ENCODE data around the gene TTLL8. TPM values are rescaled to one million over a fixed set of nuclear protein-coding genes. Genes with fewer than 3 reads are reported as not detected.

Gene TTLL8
- total and polyA plus RNA-seq, 2 donors (not counting 3 experiments of a cell fraction or from before 2014, with no cell fraction given), result not detected

- Histone ChIP-seq H2AFZ (ENCODE audit: low read depth, low read length) (no peak overlapping the region), H3K79me2 (ENCODE audit: control insufficient read depth, insufficient read depth, low read length) (no peaks in the 10 kb centered on the region), H3K4me2 (ENCODE audit: insufficient read depth, low read length) (no peak overlapping the region), H3K4me3 (replicated peaks in 1 of 3; ENCODE audit: insufficient read depth in 1 of 3, low read depth in 1 of 3, low read length in 3 of 3) (no peak overlapping the region), H4K20me1 (replicated peaks; ENCODE audit: control insufficient read depth, extremely low read depth, insufficient read depth, low read length) (no peaks in the 10 kb centered on the region), H3K36me3 (ENCODE audit: control insufficient read depth in 2 of 2, extremely low read depth in 1 of 2, insufficient read depth in 2 of 2, low read length in 2 of 2) (no peaks in the 10 kb centered on the region), H3K9me1 (replicated peaks; ENCODE audit: control insufficient read depth, extremely low read depth, insufficient read depth, low read length) (no peaks in the 10 kb centered on the region), H3K4me1 (ENCODE audit: control insufficient read depth, extremely low read depth, insufficient read depth, low read length) (no peaks in the 10 kb centered on the region), H3K9ac (replicated peaks; ENCODE audit: extremely low read depth, insufficient read depth, low read length) (no peak overlapping the region), H3K9me3 (replicated peaks; ENCODE audit: control insufficient read depth, insufficient read depth, low read length) (no peaks in the 10 kb centered on the region), H3K27me3 (ENCODE audit: control insufficient read depth in 2 of 2, insufficient read depth in 2 of 2, low read length in 2 of 2) (no peaks in the 10 kb centered on the region), H3K27ac (ENCODE audit: insufficient read depth, low read depth, low read length) (no peak overlapping the region)
- intact Hi-C loops (cut with micrococcal nuclease) (no loop called here), dilution Hi-C loops (cut with MboI; ENCODE audit: extremely low pct_ligation_motif_present, low sequenced_read_pairs) (no loop called here)
- BruUV-seq (replicated peaks), result no TSS peak
- CTCF ChIA-PET, result interaction anchor here (0.8 to 4.7 kb wide), 2 partner anchors 34 to 65 kb away, joined by 3 to 50 read pairs; no protein-coding TSS in a partner anchor
- no peak for TF ChIP-seq GATA2 (IDR thresholded peaks at IDR 0.05; ENCODE audit: insufficient read depth, insufficient read length, low read depth, low read length)
- TF ChIP-seq JUN (IDR thresholded peaks at IDR 0.05; ENCODE audit: borderline replicate concordance, insufficient read depth, insufficient read length, low read depth), result no peak
- TF ChIP-seq MYC (IDR thresholded peaks at IDR 0.05; ENCODE audit: low read depth, low read length), result no peak
- no peak for TF ChIP-seq FOS (IDR thresholded peaks at IDR 0.05; ENCODE audit: borderline replicate concordance, insufficient read depth, low read length)
- no peak for TF ChIP-seq CTCF (IDR thresholded peaks at IDR 0.05; ENCODE audit: extremely low read depth in 1 of 2, insufficient read depth in 1 of 2, low read depth in 1 of 2, low read length in 2 of 2)
- TF ChIP-seq MAX (IDR thresholded peaks at IDR 0.05; ENCODE audit: insufficient read depth, insufficient read length), result no peak
- TF ChIP-seq POLR2A (IDR thresholded peaks at IDR 0.05; ENCODE audit: low read depth, low read length), result no peak
- no peak for TF ChIP-seq POLR2AphosphoS5 (IDR thresholded peaks at IDR 0.05; ENCODE audit: insufficient read depth, low read depth, low read length)
- TF ChIP-seq EZH2 (IDR thresholded peaks at IDR 0.05; ENCODE audit: borderline replicate concordance, low read depth, low read length, severe bottlenecking), result no peak
- FAIRE-seq (no peak), DNase-seq (ENCODE audit: low read depth, low spot score) (no peak)
- POLR2A ChIA-PET, result no interaction called here
Observed at GRCh38 chr22:49996119-49996517, 62.0 kb downstream of the TTLL8 start.
